GM21529 (cell line): ENCODE results near the gene SDR42E2.

Source experiments
- ATAC-seq: cut with Tn5 transposase; IDR thresholded peaks from one replicate; pipeline ENCODE4 v1.9.1; 2021; ENCODE audit not compliant: unreplicated experiment

SDR42E2 gene

DNA sequence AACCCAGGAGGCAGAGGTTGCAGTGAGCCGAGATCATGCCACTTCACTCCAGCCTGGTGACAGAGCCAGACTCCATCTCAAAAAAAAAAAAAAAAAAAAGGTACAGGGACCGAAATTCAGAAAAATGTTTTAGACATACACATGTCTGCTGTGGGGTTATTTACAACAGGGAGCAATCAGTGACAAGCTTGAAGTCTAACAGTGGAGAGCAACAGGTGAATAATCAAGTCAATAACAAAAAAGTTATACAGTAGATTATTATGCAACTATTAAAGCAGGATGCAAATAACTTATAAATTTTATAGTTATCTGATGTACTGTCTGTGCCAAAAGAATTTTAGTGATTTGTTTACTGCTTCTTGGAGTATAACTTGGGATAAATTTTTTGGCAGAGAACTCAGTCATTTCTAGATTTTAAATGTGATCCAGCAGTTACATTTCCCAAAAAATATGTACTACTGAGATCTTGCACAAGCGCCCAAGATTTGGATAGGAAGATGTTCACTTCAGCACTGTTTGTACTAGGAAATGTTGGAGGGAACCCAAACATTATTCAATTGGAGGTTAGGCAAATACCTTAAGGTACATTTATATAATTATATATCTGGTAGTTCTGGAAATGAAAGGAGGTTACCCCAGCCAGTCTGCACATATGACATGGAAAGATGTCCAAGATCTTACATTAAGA, 77.9 kb downstream of the SDR42E2 start:
- ATAC-seq = no peak
